GM19043 (cell line): ENCODE data around the gene ADM2.

Source experiments
- ATAC-seq: cut with Tn5 transposase; IDR thresholded peaks from one replicate; pipeline ENCODE4 v1.9.1; 2021; ENCODE audit warnings: low read depth; ENCODE audit not compliant: unreplicated experiment

The ADM2 gene

GRCh38 chr22:50483977-50484853 is 2.9 kb downstream of the ADM2 start:
- no peak for ATAC-seq

DNA sequence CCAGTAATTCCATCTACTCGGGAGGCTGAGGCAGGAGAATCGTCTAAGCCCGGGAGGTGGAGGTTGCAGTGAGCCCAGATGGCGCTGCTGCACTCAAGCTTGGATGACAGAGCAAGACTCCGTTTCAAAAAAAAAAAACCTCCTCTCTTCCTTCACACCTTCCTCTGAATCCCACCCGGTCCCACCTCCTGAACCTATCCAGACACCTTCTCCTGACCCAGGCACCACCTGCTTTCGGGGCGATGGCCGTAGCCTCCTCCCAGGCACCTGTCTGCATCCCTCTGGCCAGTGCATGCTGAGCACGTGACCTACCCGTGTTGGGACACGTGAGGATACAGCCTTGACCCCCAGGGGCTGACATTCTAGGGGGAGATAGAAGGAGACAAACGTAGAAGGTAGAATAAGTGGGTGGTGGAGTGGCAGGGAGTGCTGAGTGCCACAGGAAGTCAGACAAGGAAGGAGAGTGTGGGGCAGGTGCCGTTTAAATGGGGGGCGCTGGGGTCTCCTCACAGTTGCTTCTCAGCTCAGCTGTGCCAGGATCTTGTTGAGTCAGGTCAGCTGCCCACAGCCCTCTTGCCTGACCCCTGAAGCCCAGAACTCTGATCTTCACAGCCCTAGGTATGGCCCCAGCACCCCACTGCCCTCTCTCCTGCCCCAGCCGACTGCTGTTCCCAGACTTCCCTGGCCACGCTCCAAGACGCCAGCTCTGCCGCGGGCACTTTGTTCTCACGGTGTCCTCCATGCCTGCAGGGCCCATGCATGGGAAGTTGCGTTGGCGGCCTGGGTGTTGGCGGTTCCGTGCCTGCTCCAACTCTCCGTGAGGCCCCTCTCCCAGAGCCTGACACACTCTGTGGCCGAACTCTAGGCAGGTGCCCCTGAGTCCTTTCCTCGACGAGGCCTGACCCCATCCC is 4.1 kb downstream of the ADM2 start:
- no peak for ATAC-seq

GRCh38 chr22:50486561-50487289 is 5.4 kb downstream of the ADM2 start, which contains the start of gene MIOX:
Gene MIOX (plus strand): TSS chr22:50486859. CDS start chr22:50486898, 39 bp downstream.
- no peak for ATAC-seq

- ATAC-seq = no peak
These were observed 6.1 kb downstream of the ADM2 start for GRCh38 chr22:50487290-50488005.

DNA sequence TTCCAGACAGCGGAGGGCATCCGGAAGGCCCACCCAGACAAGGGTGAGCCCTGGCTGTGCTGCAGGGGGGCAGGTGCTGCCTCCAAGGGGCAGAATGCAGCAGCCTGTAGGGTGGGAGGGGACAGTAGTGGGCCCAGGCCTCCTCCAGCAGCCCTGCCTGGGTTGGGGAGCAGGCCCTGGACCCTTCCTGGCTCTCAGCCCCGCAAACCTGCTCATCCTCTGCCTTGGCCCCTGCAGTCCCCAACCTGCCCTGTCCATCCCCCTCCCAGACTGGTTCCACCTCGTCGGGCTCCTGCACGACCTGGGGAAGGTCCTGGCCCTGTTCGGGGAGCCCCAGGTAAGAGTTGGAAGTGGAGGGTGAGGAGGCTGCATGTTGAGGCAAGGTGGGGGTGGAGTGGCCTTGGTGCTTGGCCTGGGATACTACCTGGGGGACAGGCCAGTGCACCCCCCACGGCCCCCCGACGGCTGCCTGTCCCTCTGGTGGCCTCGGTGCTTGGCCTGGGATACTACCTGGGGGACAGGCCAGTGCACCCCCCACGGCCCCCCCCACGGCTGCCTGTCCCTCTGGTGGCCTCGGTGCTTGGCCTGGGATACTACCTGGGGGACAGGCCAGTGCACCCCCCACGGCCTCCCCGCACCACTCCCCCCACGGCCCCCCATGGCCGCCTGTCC is 6.8 kb downstream of the ADM2 start:
- ATAC-seq = no peak

DNA sequence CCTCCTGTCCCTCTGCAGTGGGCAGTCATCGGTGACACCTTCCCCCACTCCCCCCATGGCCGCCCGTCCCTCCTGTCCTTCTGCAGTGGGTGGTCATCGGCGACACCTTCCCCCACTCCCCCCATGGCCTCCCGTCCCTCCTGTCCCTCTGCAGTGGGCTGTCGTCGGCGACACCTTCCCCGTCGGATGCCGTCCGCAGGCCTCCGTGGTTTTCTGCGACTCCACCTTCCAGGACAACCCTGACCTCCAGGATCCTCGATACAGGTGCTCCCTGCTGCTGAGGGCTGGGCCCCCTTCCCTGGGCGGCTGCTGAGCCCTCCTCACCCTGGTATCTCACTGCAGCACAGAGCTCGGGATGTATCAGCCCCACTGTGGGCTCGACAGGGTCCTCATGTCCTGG is 7.5 kb downstream of the ADM2 start:
- no peak for ATAC-seq

- no peak for ATAC-seq
These were observed 8.3 kb downstream of the ADM2 start for GRCh38 chr22:50489363-50490243.

- no peak for ATAC-seq
These were observed 9.4 kb downstream of the ADM2 start for GRCh38 chr22:50490531-50491308.

DNA sequence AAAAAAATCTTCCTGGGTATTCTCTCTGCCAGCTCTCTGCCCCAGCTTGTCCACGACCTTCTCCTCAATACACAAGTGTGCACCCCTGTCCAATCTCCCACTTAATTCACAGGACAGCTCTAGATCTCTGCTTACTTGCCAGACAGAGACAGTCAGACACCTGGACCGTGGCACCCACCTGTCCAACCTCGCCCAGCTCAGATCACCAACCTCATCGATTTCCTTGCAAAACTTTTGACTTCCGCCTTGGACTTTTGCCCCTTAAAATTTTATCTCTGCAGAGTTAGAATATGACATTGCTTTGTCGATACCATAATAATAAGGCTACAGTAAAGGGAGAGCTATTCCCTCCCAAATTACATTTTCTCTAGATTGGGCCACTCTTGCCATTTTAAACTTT is 15.8 kb downstream of the ADM2 start:
- ATAC-seq = no peak

DNA sequence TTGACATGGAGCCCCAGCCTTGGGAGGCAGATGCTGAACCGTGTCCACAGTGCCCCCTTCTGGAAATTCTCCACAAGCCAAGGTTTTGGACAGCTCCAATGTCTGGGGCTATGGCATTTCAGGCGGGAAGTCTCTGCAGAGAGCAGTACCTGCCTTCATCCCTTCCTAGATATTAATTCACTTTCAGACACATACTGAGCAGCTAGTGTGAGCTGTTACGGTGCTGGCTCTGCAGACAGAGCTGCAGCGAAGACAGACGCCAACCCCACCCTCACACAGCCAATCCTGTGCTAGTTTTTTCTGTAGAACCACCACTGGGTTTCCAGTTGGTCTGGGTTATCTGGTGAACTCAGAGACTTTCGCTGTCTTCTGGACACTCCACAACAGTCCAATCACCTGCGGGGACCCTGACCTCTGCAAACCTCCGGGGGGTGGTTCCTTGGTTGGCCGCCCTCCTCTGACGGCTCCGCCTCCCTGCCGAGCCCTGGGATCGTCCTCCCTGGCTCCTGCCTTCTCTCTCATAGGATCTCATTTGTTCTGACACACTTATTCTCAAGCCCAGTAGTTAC is 17.1 kb downstream of the ADM2 start:
- no peak for ATAC-seq

DNA sequence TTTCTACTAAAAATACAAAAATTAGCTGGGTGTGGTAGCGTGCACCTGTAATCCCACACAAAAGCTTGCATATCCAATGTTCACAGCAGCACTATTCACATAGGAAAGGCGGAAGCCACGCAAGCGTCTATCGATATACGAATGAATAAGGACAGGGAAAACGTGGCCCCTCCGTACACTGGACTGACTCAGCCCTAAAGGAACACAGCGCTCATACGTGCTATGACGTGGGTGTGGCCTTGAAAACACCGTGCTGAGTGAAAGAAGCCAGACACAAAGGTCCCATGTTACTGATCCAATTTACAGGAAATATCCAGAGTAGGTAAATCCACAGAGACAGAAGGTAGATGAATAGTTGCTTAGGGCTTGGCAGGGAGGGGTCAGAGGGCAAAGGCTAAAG is 19.1 kb downstream of the ADM2 start:
- ATAC-seq = no peak

DNA sequence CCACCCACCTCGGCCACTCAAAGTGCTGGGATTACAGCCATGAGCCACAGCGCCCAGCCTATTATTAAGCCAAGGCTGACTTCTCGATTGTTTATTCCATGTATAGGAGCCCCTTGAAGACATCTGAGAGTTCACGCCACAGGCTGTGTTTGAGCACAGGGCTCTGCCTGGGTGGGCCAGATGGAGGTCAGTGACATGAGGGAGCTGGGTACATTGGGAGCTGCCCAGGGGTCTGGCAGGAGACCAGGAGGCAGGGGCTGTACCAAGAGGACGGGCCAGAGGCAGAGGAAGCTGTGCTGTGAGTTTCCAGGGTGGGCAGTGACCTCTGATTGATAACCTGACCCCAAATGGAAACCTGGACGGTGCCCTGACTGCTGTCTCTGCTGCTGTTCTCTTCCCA is 20.8 kb downstream of the ADM2 start:
- ATAC-seq = no peak

GRCh38 chr22:50502628-50503474 is 21.5 kb downstream of the ADM2 start:
- no peak for ATAC-seq

- ATAC-seq = no peak
These were observed 22.3 kb downstream of the ADM2 start for GRCh38 chr22:50503475-50504145.

GRCh38 chr22:50504369-50505211 is 23.2 kb downstream of the ADM2 start:
- ATAC-seq = no peak
